ENCODE data around the gene XPR1. TPM values are rescaled to one million over a fixed set of nuclear protein-coding genes. Genes with fewer than 3 reads are reported as not detected.

The XPR1 gene
- total RNA-seq, 1 donor: 25.7 TPM

DNA sequence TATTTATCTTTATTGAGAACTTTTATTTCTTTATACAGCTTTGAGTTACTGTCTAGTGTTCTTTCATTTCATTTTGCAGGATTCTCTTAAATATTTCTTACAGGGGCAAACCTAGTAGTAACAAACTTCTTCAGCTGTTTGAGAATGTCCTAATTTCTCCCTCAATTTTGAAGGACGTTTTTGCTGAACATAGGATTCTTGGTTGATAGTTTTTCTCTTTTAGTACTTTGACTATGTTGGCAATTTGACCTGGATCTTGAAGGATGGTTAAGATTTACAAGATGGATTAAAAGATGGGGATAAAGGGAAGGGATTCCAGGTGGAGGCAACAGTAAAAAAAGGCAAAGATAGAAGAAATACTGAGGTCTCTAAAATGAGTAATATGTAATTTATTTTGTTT lies 38.9 kb downstream of the XPR1 start:
- H3K79me2 ChIP-seq (ENCODE audit: insufficient read depth, low read length): peaks cover 15% of the 10 kb centered on the region
- H3K36me3 ChIP-seq (ENCODE audit: insufficient read depth, low read length): no peaks in the 10 kb centered on the region
- H3K4me2 ChIP-seq (ENCODE audit: insufficient read depth, low read length): no peak overlapping the region
- DNase-seq (ENCODE audit: insufficient read length, low spot score, missing footprints): no peak
- H3K9me3 ChIP-seq (ENCODE audit: low read depth, low read length): no peaks in the 10 kb centered on the region
- H3K27ac ChIP-seq (ENCODE audit: low read depth, low read length): no peak overlapping the region
- no peak overlapping the region for H2AFZ ChIP-seq (ENCODE audit: low read length)
- no peak for TF ChIP-seq CTCF (IDR thresholded peaks at IDR 0.05; ENCODE audit: extremely low read depth, low read depth, low read length)
- no peaks in the 10 kb centered on the region for H3K27me3 ChIP-seq (ENCODE audit: insufficient read depth, low read length)
- no peaks in the 10 kb centered on the region for H4K20me1 ChIP-seq (ENCODE audit: insufficient read depth, low read length)
- H3K4me1 ChIP-seq (ENCODE audit: insufficient read depth, low read length): no peaks in the 10 kb centered on the region
- H3K4me3 ChIP-seq (ENCODE audit: insufficient read depth, low read length): no peak overlapping the region

- Histone ChIP-seq H4K20me1 (ENCODE audit: insufficient read depth, low read length) (no peaks in the 10 kb centered on the region), H3K36me3 (ENCODE audit: insufficient read depth, low read length) (no peaks in the 10 kb centered on the region), H3K79me2 (ENCODE audit: insufficient read depth, low read length) (peaks cover 19% of the 10 kb centered on the region), H3K4me1 (ENCODE audit: insufficient read depth, low read length) (no peaks in the 10 kb centered on the region), H3K4me3 (ENCODE audit: insufficient read depth, low read length) (no peak overlapping the region), H3K27ac (ENCODE audit: low read depth, low read length) (no peak overlapping the region), H3K4me2 (ENCODE audit: insufficient read depth, low read length) (no peak overlapping the region), H2AFZ (ENCODE audit: low read length) (no peak overlapping the region), H3K9me3 (ENCODE audit: low read depth, low read length) (no peaks in the 10 kb centered on the region), H3K27me3 (ENCODE audit: insufficient read depth, low read length) (no peaks in the 10 kb centered on the region)
- peak; percentile 25 for DNase-seq (ENCODE audit: insufficient read length, low spot score, missing footprints)
- TF ChIP-seq CTCF (IDR thresholded peaks at IDR 0.05; ENCODE audit: extremely low read depth, low read depth, low read length): no peak
Measured at GRCh38 chr1:180672105-180672504, 40.3 kb downstream of the XPR1 start.

DNA sequence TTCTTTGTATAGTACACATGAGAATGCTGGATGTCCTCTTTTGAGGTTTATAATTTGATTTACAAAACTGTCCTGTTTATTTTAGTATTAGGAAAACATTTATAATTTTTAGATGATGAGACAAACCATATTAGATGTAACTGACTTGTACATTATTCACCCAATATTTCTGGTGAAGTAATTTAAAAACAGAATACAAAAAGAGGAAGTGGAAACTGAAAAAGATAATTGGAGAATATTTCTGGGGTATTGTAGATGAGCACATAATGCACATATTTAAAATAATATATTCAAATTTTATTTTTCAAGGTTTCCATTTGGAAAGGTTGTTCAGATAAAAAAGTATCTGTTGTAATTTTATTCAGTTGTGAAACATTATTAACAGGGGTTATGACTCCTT lies 40.7 kb downstream of the XPR1 start:
- H3K79me2 ChIP-seq (ENCODE audit: insufficient read depth, low read length): peaks cover 20% of the 10 kb centered on the region
- DNase-seq (ENCODE audit: insufficient read length, low spot score, missing footprints): no peak
- H3K36me3 ChIP-seq (ENCODE audit: insufficient read depth, low read length): no peaks in the 10 kb centered on the region
- no peaks in the 10 kb centered on the region for H3K4me1 ChIP-seq (ENCODE audit: insufficient read depth, low read length)
- no peaks in the 10 kb centered on the region for H3K9me3 ChIP-seq (ENCODE audit: low read depth, low read length)
- H3K4me3 ChIP-seq (ENCODE audit: insufficient read depth, low read length): no peak overlapping the region
- no peaks in the 10 kb centered on the region for H4K20me1 ChIP-seq (ENCODE audit: insufficient read depth, low read length)
- no peak overlapping the region for H3K27ac ChIP-seq (ENCODE audit: low read depth, low read length)
- TF ChIP-seq CTCF (IDR thresholded peaks at IDR 0.05; ENCODE audit: extremely low read depth, low read depth, low read length): no peak
- no peaks in the 10 kb centered on the region for H3K27me3 ChIP-seq (ENCODE audit: insufficient read depth, low read length)
- no peak overlapping the region for H2AFZ ChIP-seq (ENCODE audit: low read length)
- no peak overlapping the region for H3K4me2 ChIP-seq (ENCODE audit: insufficient read depth, low read length)

GRCh38 chr1:180674603-180675530 lies 43.0 kb downstream of the XPR1 start:
- H3K79me2 ChIP-seq (ENCODE audit: insufficient read depth, low read length): peaks cover 16% of the 10 kb centered on the region
- no peak for TF ChIP-seq CTCF (IDR thresholded peaks at IDR 0.05; ENCODE audit: extremely low read depth, low read depth, low read length)
- H3K9me3 ChIP-seq (ENCODE audit: low read depth, low read length): no peaks in the 10 kb centered on the region
- H3K4me2 ChIP-seq (ENCODE audit: insufficient read depth, low read length): no peak overlapping the region
- no peak for DNase-seq (ENCODE audit: insufficient read length, low spot score, missing footprints)
- no peaks in the 10 kb centered on the region for H3K36me3 ChIP-seq (ENCODE audit: insufficient read depth, low read length)
- H3K4me3 ChIP-seq (ENCODE audit: insufficient read depth, low read length): no peak overlapping the region
- no peaks in the 10 kb centered on the region for H4K20me1 ChIP-seq (ENCODE audit: insufficient read depth, low read length)
- no peak overlapping the region for H3K27ac ChIP-seq (ENCODE audit: low read depth, low read length)
- no peaks in the 10 kb centered on the region for H3K4me1 ChIP-seq (ENCODE audit: insufficient read depth, low read length)
- no peaks in the 10 kb centered on the region for H3K27me3 ChIP-seq (ENCODE audit: insufficient read depth, low read length)
- no peak overlapping the region for H2AFZ ChIP-seq (ENCODE audit: low read length)
